Lower lobe of right lung (tissue), 2 donors: ENCODE measurements around the gene IL7R. TPM values are rescaled to one million over a fixed set of nuclear protein-coding genes. Genes with fewer than 3 reads are reported as not detected.
"Not testable (repeated sequence)": the region's sequence is repeated elsewhere in the genome, so short reads cannot be mapped to it uniquely, and the experiment has no call there.

ENCODE experiments used
- ATAC-seq, 2 donors: fragments of 200-7000 bp; cut with Tn5 transposase; one replicate each; pipeline ENCODE4 v1.9.1; 2020 to 2022; ENCODE audit warnings: mild to moderate bottlenecking in 2 of 2, moderate library complexity in 2 of 2
- DNase-seq: peaks from one replicate; pipeline ENCODE4 v3.0.0-alpha.2; 2020
- H3K27ac ChIP-seq: fragments of 200-600 bp; one replicate; pipeline ENCODE4 v1.8.0; 2022
- H3K27me3 ChIP-seq: fragments of 200-600 bp; one replicate; pipeline ENCODE4 v1.8.0; 2022; ENCODE audit warnings: low read depth
- H3K36me3 ChIP-seq: fragments of 200-600 bp; one replicate; pipeline ENCODE4 v1.8.0; 2022; ENCODE audit warnings: mild to moderate bottlenecking
- H3K4me1 ChIP-seq: fragments of 200-600 bp; one replicate; pipeline ENCODE4 v1.8.0; 2022
- H3K4me3 ChIP-seq: fragments of 200-600 bp; one replicate; pipeline ENCODE4 v1.8.0; 2022; ENCODE audit warnings: mild to moderate bottlenecking
- H3K9me3 ChIP-seq: fragments of 200-600 bp; one replicate; pipeline ENCODE4 v1.8.0; 2022
- CTCF ChIP-seq: fragments of 200-600 bp; IDR thresholded peaks from one replicate; pipeline ENCODE4 v1.8.0; 2022; ENCODE audit warnings: antibody characterized with exemption, mild to moderate bottlenecking
- intact Hi-C: fragments of 100-400 bp; cut with DNase I; formaldehyde crosslinking; loops from one replicate; pipeline ENCODE4 v1.11.0; 2022
- total RNA-seq: library from RNA; stranded (reverse); fragmentation: NEBNext Ultra II Directional; extraction: Animal tissue kit (Norgen Biotek cat#: 25700); gene quantifications from one replicate; pipeline ENCODE4 v1.2.1, GENCODE V29; 2021
- donor health status: DM: no; HTN: yes; CAD: no; lungs with severe emphysema.

IL7R gene
- total RNA-seq, 1 donor from 2014 or later = 168 TPM

- H3K27ac ChIP-seq = no peak overlapping the region
- H3K9me3 ChIP-seq = no peaks in the 10 kb centered on the region
- no peaks in the 10 kb centered on the region for H3K36me3 ChIP-seq
- DNase-seq (no peak), ATAC-seq (no peak)
- intact Hi-C loops = no loop called here
- H3K4me1 ChIP-seq = no peaks in the 10 kb centered on the region
- H3K27me3 ChIP-seq = no peaks in the 10 kb centered on the region
- no peak for TF ChIP-seq CTCF
- H3K4me3 ChIP-seq = no peak overlapping the region
Measured at GRCh38 chr5:35890021-35891020, 33.6 kb downstream of the IL7R start.

GRCh38 chr5:35892799-35893198 is 36.1 kb downstream of the IL7R start:
- H3K36me3 ChIP-seq, intact Hi-C loops, ATAC-seq, H3K9me3 ChIP-seq, H3K4me3 ChIP-seq, H3K27me3 ChIP-seq, DNase-seq, H3K27ac ChIP-seq, H3K4me1 ChIP-seq: not testable (repeated sequence)

- Histone ChIP-seq H3K27ac (no peak overlapping the region), H3K36me3 (no peaks in the 10 kb centered on the region), H3K4me3 (no peak overlapping the region), H3K9me3 (no peaks in the 10 kb centered on the region), H3K27me3 (no peaks in the 10 kb centered on the region), H3K4me1 (no peaks in the 10 kb centered on the region)
- intact Hi-C loops = no loop called here
- DNase-seq = no peak
- no peak for ATAC-seq
- no peak for TF ChIP-seq CTCF
Measured at GRCh38 chr5:35894131-35894530, 37.4 kb downstream of the IL7R start.

GRCh38 chr5:35898952-35899660 is 42.4 kb downstream of the IL7R start:
- ATAC-seq (no peak), DNase-seq (no peak)
- Histone ChIP-seq H3K27me3 (no peaks in the 10 kb centered on the region), H3K9me3 (no peaks in the 10 kb centered on the region), H3K4me3 (no peak overlapping the region), H3K4me1 (no peaks in the 10 kb centered on the region), H3K27ac (no peak overlapping the region), H3K36me3 (no peaks in the 10 kb centered on the region)
- intact Hi-C loops = no loop called here
- no peak for TF ChIP-seq CTCF

- Histone ChIP-seq H3K36me3 (no peaks in the 10 kb centered on the region), H3K4me3 (no peak overlapping the region), H3K4me1 (no peaks in the 10 kb centered on the region), H3K27me3 (no peaks in the 10 kb centered on the region), H3K27ac (no peak overlapping the region), H3K9me3 (peaks cover 2% of the 10 kb centered on the region)
- no peak for TF ChIP-seq CTCF
- DNase-seq = no peak
- ATAC-seq = no peak
- intact Hi-C loops = no loop called here
Measured at GRCh38 chr5:35899800-35900199, 43.1 kb downstream of the IL7R start.
